Stimulated activated CD4-positive, alpha-beta T cell treated with anti-CD3 and anti-CD28 coated beads, Interleukin-4, amount 100 ng/mL, for 48 hours (primary cell): ENCODE data around the gene VSTM2B.
A peak's percentile ranks its signal among the peaks of the same experiment; 100 is the strongest.

Experiments used
- DNase-seq, 2 donors: peaks; one replicate each; pipeline ENCODE4 v3.0.0-alpha.2; 2020; ENCODE audit warnings: low read depth in 2 of 2

VSTM2B gene

GRCh38 chr19:29593869-29594268, 68.1 kb downstream of the VSTM2B start:
- DNase-seq, result no peak

GRCh38 chr19:29596080-29596727, 70.4 kb downstream of the VSTM2B start:
- DNase-seq, result no peak

GRCh38 chr19:29596885-29597525, 71.2 kb downstream of the VSTM2B start:
- DNase-seq, result no peak

- DNase-seq, result no peak
Observed at GRCh38 chr19:29598036-29598435, 72.2 kb downstream of the VSTM2B start.

- no peak for DNase-seq
Observed at GRCh38 chr19:29598496-29598895, 72.7 kb downstream of the VSTM2B start.

GRCh38 chr19:29603308-29603707, 77.5 kb downstream of the VSTM2B start:
- DNase-seq, result no peak

GRCh38 chr19:29605653-29606419, 80.0 kb downstream of the VSTM2B start, which contains the start of gene POP4:
TSS of gene POP4 (plus strand) at chr19:29606283. CDS start at chr19:29606319, 36 bp downstream.
- DNase-seq, result peak; percentile 97 to 98

GRCh38 chr19:29606420-29606747, 80.6 kb downstream of the VSTM2B start:
- no peak for DNase-seq

- no peak for DNase-seq
Observed at GRCh38 chr19:29609636-29610035, 83.8 kb downstream of the VSTM2B start.

GRCh38 chr19:29610213-29610573, 84.4 kb downstream of the VSTM2B start:
- DNase-seq, result no peak

GRCh38 chr19:29610574-29611271, 84.9 kb downstream of the VSTM2B start:
- DNase-seq, result peak; percentile 75 to 78

- no peak for DNase-seq
Observed at GRCh38 chr19:29612121-29612520, 86.3 kb downstream of the VSTM2B start.

GRCh38 chr19:29612801-29613595, 87.2 kb downstream of the VSTM2B start:
- no peak for DNase-seq

- no peak for DNase-seq
Observed at GRCh38 chr19:29614046-29614445, 88.3 kb downstream of the VSTM2B start.
